Ammon's horn (tissue), 1 donor: ENCODE results near the gene PRKD1.
"Not testable (repeated sequence)": the region's sequence is repeated elsewhere in the genome, so short reads cannot be mapped to it uniquely, and the experiment has no call there.

Experiments
- DNase-seq: peaks from one replicate; pipeline ENCODE4 v3.0.0-alpha.2; 2016; ENCODE audit warnings: low spot score

Gene PRKD1

GRCh38 chr14:29900609-29901350 lies 26.9 kb downstream of the PRKD1 start:
- DNase-seq = no peak

- no peak for DNase-seq
Observed at GRCh38 chr14:29898470-29898869, 29.2 kb downstream of the PRKD1 start.

GRCh38 chr14:29897181-29897580 lies 30.5 kb downstream of the PRKD1 start:
- DNase-seq = no peak

- no peak for DNase-seq
Observed at GRCh38 chr14:29896354-29896821, 31.3 kb downstream of the PRKD1 start.

- no peak for DNase-seq
Observed at GRCh38 chr14:29895591-29896083, 32.0 kb downstream of the PRKD1 start.

GRCh38 chr14:29893989-29894388 lies 33.7 kb downstream of the PRKD1 start:
- DNase-seq = no peak

GRCh38 chr14:29892327-29892726 lies 35.3 kb downstream of the PRKD1 start:
- DNase-seq = no peak

- DNase-seq = no peak
Observed at GRCh38 chr14:29885988-29886387, 41.7 kb downstream of the PRKD1 start.

GRCh38 chr14:29868000-29868399 lies 59.6 kb downstream of the PRKD1 start:
- DNase-seq = no peak

GRCh38 chr14:29865299-29865698 lies 62.3 kb downstream of the PRKD1 start:
- no peak for DNase-seq

- DNase-seq = no peak
Observed at GRCh38 chr14:29861996-29862395, 65.7 kb downstream of the PRKD1 start.

GRCh38 chr14:29858299-29858698 lies 69.3 kb downstream of the PRKD1 start:
- no peak for DNase-seq

GRCh38 chr14:29857551-29857950 lies 70.1 kb downstream of the PRKD1 start:
- no peak for DNase-seq

GRCh38 chr14:29856516-29856915 lies 71.1 kb downstream of the PRKD1 start:
- DNase-seq = no peak

GRCh38 chr14:29853691-29854090 lies 74.0 kb downstream of the PRKD1 start:
- DNase-seq = not testable (repeated sequence)

GRCh38 chr14:29853272-29853671 lies 74.4 kb downstream of the PRKD1 start:
- DNase-seq = no peak

- no peak for DNase-seq
Observed at GRCh38 chr14:29851397-29851796, 76.2 kb downstream of the PRKD1 start.

- DNase-seq = no peak
Observed at GRCh38 chr14:29847056-29847380, 80.6 kb downstream of the PRKD1 start.

- no peak for DNase-seq
Observed at GRCh38 chr14:29846339-29847055, 81.2 kb downstream of the PRKD1 start.

- DNase-seq = no peak
Observed at GRCh38 chr14:29843981-29844380, 83.7 kb downstream of the PRKD1 start.

GRCh38 chr14:29842228-29842627 lies 85.4 kb downstream of the PRKD1 start:
- no peak for DNase-seq

GRCh38 chr14:29840369-29840892 lies 87.2 kb downstream of the PRKD1 start:
- not testable (repeated sequence) for DNase-seq

GRCh38 chr14:29839691-29840090 lies 88.0 kb downstream of the PRKD1 start:
- DNase-seq = not testable (repeated sequence)
